ENCODE data around the gene OPRM1. TPM values are rescaled to one million over a fixed set of nuclear protein-coding genes. Genes with fewer than 3 reads are reported as not detected.
"Not testable (repeated sequence)": the region's sequence is repeated elsewhere in the genome, so short reads cannot be mapped to it uniquely, and the experiment has no call there.

OPRM1 gene
- total and polyA plus RNA-seq, 9 donors: 0.11 to 0.22 TPM; not detected in 7

GRCh38 chr6:154165478-154165877 lies 126.4 kb downstream of the OPRM1 start:
- Histone ChIP-seq H3K4me1 (ENCODE audit: control insufficient read depth, insufficient read depth, low read length) (peaks cover 9% of the 10 kb centered on the region), H3K27ac (ENCODE audit: low read length) (peak overlapping the region; percentile 42), H3K36me3 (ENCODE audit: control insufficient read depth, insufficient read depth, low read length) (no peaks in the 10 kb centered on the region), H3K27me3 (ENCODE audit: control insufficient read depth, insufficient read depth, low read length) (no peaks in the 10 kb centered on the region), H3K9me3 (replicated peaks; ENCODE audit: control insufficient read depth, low read depth, low read length) (peaks cover 5% of the 10 kb centered on the region), H3K4me3 (ENCODE audit: low read length) (no peak overlapping the region)
- 25% methylated on average over 1 of the region's 2 CpGs for WGBS (ENCODE audit: insufficient coverage)
- no peak for DNase-seq

DNA sequence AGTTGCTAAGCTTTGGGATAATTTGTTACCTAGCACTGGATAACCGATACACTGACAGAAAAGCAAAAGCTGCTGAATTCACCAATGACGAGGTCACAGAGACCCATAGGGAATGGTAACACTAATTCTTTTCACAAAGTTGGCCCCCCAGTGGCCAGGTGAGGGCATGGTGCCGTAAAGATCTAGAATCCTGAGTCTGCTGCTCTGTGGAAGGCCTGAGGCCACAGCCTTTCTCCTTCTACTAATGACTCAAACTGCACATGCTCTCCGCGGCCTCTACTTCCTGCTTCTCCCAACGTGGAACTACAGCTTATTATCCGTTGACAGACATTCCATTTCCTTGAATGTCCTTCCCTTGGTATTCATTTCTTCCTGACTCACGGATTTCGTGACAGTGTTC lies 127.1 kb downstream of the OPRM1 start:
- Histone ChIP-seq H3K9me3 (replicated peaks; ENCODE audit: control insufficient read depth, low read depth, low read length) (peaks cover 5% of the 10 kb centered on the region), H3K4me1 (ENCODE audit: control insufficient read depth, insufficient read depth, low read length) (peaks cover 9% of the 10 kb centered on the region), H3K4me3 (ENCODE audit: low read length) (no peak overlapping the region), H3K27ac (ENCODE audit: low read length) (no peak overlapping the region), H3K36me3 (ENCODE audit: control insufficient read depth, insufficient read depth, low read length) (no peaks in the 10 kb centered on the region), H3K27me3 (ENCODE audit: control insufficient read depth, insufficient read depth, low read length) (no peaks in the 10 kb centered on the region)
- no peak for DNase-seq
- WGBS (ENCODE audit: insufficient coverage): 81% methylated on average over 9 of the region's 9 CpGs

DNA sequence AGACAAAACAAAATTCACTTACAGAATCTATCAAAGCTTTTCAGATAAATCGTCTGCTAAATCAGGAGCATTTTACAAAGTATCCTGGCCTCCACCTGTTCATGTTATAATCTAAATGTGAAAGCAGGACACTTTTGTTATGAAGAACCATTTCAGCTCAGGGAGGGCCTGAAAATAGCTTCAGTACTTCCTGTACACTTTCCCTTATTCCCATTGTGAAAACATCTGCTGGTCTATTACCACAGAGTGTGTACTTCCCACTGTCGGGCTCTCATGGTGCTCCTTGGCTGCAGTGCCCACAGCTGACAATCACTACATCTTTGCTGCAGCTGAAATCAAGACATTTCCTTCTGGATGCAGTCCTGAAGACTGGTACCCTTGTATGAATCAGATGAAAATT lies 128.1 kb downstream of the OPRM1 start:
- no peaks in the 10 kb centered on the region for H3K27me3 ChIP-seq (ENCODE audit: control insufficient read depth, insufficient read depth, low read length)
- H3K27ac ChIP-seq (ENCODE audit: low read length): no peak overlapping the region
- H3K36me3 ChIP-seq (ENCODE audit: control insufficient read depth, insufficient read depth, low read length): no peaks in the 10 kb centered on the region
- peak; percentile 50 for DNase-seq
- H3K9me3 ChIP-seq (replicated peaks; ENCODE audit: control insufficient read depth, low read depth, low read length): peaks cover 5% of the 10 kb centered on the region
- WGBS (ENCODE audit: insufficient coverage): 0% methylated on average over 1 of the region's 2 CpGs
- H3K4me1 ChIP-seq (ENCODE audit: control insufficient read depth, insufficient read depth, low read length): peaks cover 9% of the 10 kb centered on the region
- H3K4me3 ChIP-seq (ENCODE audit: low read length): no peak overlapping the region

GRCh38 chr6:154169193-154169847 lies 130.3 kb downstream of the OPRM1 start:
- Histone ChIP-seq H3K9me3 (replicated peaks; ENCODE audit: control insufficient read depth, low read depth, low read length) (peaks cover 5% of the 10 kb centered on the region), H3K27ac (ENCODE audit: low read length) (no peak overlapping the region), H3K4me3 (ENCODE audit: low read length) (no peak overlapping the region), H3K36me3 (ENCODE audit: control insufficient read depth, insufficient read depth, low read length) (no peaks in the 10 kb centered on the region), H3K4me1 (ENCODE audit: control insufficient read depth, insufficient read depth, low read length) (peaks cover 9% of the 10 kb centered on the region), H3K27me3 (ENCODE audit: control insufficient read depth, insufficient read depth, low read length) (no peaks in the 10 kb centered on the region)
- no peak for DNase-seq
- 82% methylated on average over 2 of the region's 5 CpGs for WGBS (ENCODE audit: insufficient coverage)

DNA sequence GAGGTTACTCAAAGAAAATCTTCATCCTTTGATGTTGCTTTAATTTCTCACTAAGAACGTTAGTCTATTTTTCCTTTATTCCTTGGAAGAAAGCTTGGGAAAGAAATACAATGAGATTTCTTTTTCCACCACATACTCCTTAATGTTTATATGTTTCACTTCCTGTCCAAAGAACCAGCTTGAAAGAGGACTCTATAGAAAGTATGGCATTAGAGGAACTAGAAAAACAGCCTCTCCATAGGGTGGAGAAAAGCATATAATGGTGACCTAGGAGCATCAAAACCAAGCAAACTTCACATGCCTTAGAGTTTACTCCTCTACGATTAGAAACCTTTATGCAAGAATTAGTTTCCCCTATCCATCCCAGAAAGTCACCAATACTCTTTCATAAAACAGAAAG lies 131.1 kb downstream of the OPRM1 start:
- Histone ChIP-seq H3K9me3 (replicated peaks; ENCODE audit: control insufficient read depth, low read depth, low read length) (peaks cover 5% of the 10 kb centered on the region), H3K36me3 (ENCODE audit: control insufficient read depth, insufficient read depth, low read length) (no peaks in the 10 kb centered on the region), H3K27me3 (ENCODE audit: control insufficient read depth, insufficient read depth, low read length) (no peaks in the 10 kb centered on the region), H3K4me1 (ENCODE audit: control insufficient read depth, insufficient read depth, low read length) (peaks cover 9% of the 10 kb centered on the region), H3K4me3 (ENCODE audit: low read length) (no peak overlapping the region), H3K27ac (ENCODE audit: low read length) (no peak overlapping the region)
- no CpG with 5 or more reads among the region's 2 CpGs for WGBS (ENCODE audit: insufficient coverage)
- DNase-seq: no peak

DNA sequence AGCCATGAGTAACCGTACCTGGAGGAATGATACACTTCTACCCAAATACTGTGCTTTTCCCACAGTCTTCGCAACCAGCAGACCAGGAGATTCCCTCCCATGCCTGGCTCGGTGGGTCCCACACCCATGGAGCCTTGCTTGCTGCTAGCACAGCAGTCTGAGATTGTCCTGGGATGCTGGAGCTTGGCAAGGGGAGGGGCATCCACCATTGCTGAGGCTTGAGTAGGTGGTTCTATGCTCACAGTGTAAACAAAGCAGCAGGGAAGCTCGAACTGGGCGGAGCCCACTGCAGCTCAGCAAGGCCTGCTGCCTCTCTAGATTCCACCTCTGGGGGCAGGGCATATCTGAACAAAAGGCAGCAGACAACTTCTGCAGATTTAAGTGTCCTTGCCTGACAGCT lies 133.4 kb downstream of the OPRM1 start:
- H3K36me3 ChIP-seq (ENCODE audit: control insufficient read depth, insufficient read depth, low read length); H3K4me3 ChIP-seq (ENCODE audit: low read length); H3K4me1 ChIP-seq (ENCODE audit: control insufficient read depth, insufficient read depth, low read length); H3K27ac ChIP-seq (ENCODE audit: low read length); H3K9me3 ChIP-seq (replicated peaks; ENCODE audit: control insufficient read depth, low read depth, low read length); DNase-seq; H3K27me3 ChIP-seq (ENCODE audit: control insufficient read depth, insufficient read depth, low read length): not testable (repeated sequence)
- 94% methylated on average over 2 of the region's 5 CpGs for WGBS (ENCODE audit: insufficient coverage)

GRCh38 chr6:154179434-154179833 lies 140.4 kb downstream of the OPRM1 start:
- Histone ChIP-seq H3K4me3 (ENCODE audit: low read length) (no peak overlapping the region), H3K9me3 (replicated peaks; ENCODE audit: control insufficient read depth, low read depth, low read length) (no peaks in the 10 kb centered on the region), H3K27ac (ENCODE audit: low read length) (no peak overlapping the region), H3K4me1 (ENCODE audit: control insufficient read depth, insufficient read depth, low read length) (no peaks in the 10 kb centered on the region), H3K27me3 (ENCODE audit: control insufficient read depth, insufficient read depth, low read length) (no peaks in the 10 kb centered on the region), H3K36me3 (ENCODE audit: control insufficient read depth, insufficient read depth, low read length) (no peaks in the 10 kb centered on the region)
- no peak for DNase-seq
- 100% methylated on average over 1 of the region's 5 CpGs for WGBS (ENCODE audit: insufficient coverage)

DNA sequence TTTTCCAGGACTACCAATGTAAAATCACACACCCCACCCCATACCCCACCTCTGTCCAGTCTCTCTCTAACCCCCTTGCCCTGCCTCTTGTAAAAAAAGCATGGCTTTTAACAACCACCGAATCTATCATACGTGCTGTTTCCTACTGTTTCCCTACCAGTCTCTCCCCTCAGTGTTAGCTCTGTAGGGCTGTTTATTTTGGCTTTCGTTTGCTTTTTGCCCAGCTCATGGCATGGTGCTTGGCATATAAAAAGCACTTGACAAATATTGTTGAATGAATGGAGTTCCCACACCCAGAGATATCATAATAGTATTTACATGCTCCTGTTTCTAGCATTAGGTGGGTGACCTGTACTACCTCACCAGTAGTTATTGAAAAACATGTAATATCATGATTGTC lies 148.2 kb downstream of the OPRM1 start:
- H3K9me3 ChIP-seq (replicated peaks; ENCODE audit: control insufficient read depth, low read depth, low read length): no peaks in the 10 kb centered on the region
- no peaks in the 10 kb centered on the region for H3K27me3 ChIP-seq (ENCODE audit: control insufficient read depth, insufficient read depth, low read length)
- H3K4me1 ChIP-seq (ENCODE audit: control insufficient read depth, insufficient read depth, low read length): no peaks in the 10 kb centered on the region
- no peak overlapping the region for H3K4me3 ChIP-seq (ENCODE audit: low read length)
- no peak for DNase-seq
- no peaks in the 10 kb centered on the region for H3K36me3 ChIP-seq (ENCODE audit: control insufficient read depth, insufficient read depth, low read length)
- H3K27ac ChIP-seq (ENCODE audit: low read length): no peak overlapping the region
- no CpG with 5 or more reads among the region's 3 CpGs for WGBS (ENCODE audit: insufficient coverage)

GRCh38 chr6:154187714-154188113 lies 148.7 kb downstream of the OPRM1 start:
- H3K27ac ChIP-seq (ENCODE audit: low read length): no peak overlapping the region
- no peaks in the 10 kb centered on the region for H3K27me3 ChIP-seq (ENCODE audit: control insufficient read depth, insufficient read depth, low read length)
- no peaks in the 10 kb centered on the region for H3K36me3 ChIP-seq (ENCODE audit: control insufficient read depth, insufficient read depth, low read length)
- DNase-seq: no peak
- no peaks in the 10 kb centered on the region for H3K9me3 ChIP-seq (replicated peaks; ENCODE audit: control insufficient read depth, low read depth, low read length)
- H3K4me1 ChIP-seq (ENCODE audit: control insufficient read depth, insufficient read depth, low read length): no peaks in the 10 kb centered on the region
- no peak overlapping the region for H3K4me3 ChIP-seq (ENCODE audit: low read length)

DNA sequence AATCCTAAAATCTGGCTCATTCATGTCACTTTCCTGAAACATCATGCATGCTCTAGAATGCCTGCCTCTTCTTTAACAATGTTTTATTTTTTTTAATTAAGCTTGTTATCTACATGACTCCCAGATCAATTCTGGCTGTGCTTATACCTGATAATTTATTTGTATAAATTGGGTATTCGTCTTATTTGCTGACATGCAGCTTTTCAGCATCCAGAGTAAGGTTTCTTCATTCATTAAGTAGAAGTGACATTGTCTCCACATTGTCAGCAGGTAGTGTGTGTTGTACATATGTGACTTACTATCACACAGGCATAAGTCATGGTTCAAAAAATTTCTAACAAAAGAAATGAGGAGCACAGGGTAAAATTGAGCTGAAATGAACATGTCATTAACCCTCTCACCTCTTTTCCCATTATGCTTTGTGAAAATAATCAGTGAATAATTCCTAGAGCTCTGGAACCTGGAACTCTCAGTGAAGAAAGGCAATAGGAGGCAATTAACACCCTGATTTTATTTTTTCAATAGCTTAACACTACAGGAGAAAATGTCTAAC lies 157.4 kb downstream of the OPRM1 start:
- DNase-seq: no peak
- Histone ChIP-seq H3K4me3 (ENCODE audit: low read length) (no peak overlapping the region), H3K4me1 (ENCODE audit: control insufficient read depth, insufficient read depth, low read length) (no peaks in the 10 kb centered on the region), H3K27me3 (ENCODE audit: control insufficient read depth, insufficient read depth, low read length) (no peaks in the 10 kb centered on the region), H3K36me3 (ENCODE audit: control insufficient read depth, insufficient read depth, low read length) (no peaks in the 10 kb centered on the region), H3K9me3 (replicated peaks; ENCODE audit: control insufficient read depth, low read depth, low read length) (no peaks in the 10 kb centered on the region), H3K27ac (ENCODE audit: low read length) (no peak overlapping the region)
- WGBS (ENCODE audit: insufficient coverage): no CpG with 5 or more reads among the region's 1 CpG
